Stimulated activated CD8-positive, alpha-beta memory T cell treated with anti-CD3 and anti-CD28 coated beads, Interleukin-4, amount 100 ng/mL, for 48 hours (primary cell): Measurements from ENCODE around the gene PAX5.

Source experiments
- DNase-seq: peaks from one replicate; pipeline ENCODE4 v3.0.0-alpha.2; 2020

PAX5 gene

GRCh38 chr9:36985769-36986467 lies 48.1 kb downstream of the PAX5 start:
- DNase-seq, result no peak

DNA sequence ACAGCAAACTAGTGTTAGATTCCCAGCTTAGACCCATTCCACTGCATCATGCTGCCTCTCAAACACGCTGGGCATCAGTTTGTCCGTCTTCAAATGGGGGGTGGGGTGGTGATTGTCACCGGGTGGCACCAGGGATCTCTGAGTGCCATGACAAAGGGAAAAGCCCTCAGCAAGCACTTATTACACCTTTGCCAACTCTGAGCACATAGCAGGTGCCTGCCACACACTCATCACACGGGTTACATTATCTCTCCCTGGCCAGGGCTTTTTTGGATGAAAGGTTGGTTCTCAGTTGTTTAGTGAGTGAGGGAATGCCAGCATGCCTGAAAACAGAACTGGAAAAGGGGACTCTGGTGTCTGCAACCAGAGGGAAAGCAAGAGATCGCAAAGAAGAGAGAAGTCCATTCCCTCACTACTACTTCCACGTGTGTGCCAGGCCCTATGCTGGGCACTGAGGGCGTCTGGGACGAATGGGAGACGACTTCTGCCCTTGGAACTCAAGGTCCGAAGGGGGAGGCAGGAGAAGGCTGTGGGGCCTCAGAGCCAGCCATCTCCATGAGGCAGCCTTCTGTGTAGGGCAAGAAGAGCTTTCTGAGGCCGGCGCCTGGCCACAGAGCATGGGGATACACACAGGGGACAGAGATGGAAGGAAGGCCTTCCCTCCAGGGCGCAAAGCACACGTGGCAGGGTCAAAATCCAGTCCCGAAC lies 48.9 kb downstream of the PAX5 start:
- DNase-seq, result no peak

- DNase-seq, result no peak
These were observed 53.7 kb downstream of the PAX5 start for GRCh38 chr9:36980148-36980974.

DNA sequence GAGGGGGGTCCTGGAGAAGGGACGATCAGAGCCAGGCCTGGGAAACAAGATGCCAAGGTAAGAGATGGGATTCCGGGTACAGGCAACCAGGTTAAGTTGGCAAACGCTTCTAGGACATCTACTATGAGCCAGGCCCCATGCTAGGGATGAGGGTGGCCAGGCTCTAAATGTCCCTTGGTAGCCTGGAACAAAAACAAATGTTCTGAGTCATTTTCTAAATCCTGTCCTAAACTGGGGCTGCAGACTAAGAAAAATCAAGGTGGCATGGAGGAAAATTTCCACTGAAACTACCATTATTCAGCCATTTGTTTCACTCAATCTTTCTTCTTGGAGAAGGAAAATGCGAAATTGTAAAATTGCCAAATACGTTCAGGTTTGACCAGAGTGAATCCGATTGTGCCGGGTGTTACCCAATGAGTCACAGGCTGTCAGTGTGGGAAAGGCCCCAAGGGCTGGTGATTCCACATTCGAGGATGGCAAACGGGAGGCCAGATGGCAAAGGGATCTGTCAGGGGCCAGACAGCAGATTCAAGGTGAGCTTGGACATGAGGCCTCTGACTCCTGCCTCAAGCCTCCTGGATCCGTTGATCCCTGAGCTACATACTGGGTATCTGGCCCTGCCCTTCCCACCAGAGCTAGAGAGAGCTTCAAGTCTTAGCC lies 57.6 kb downstream of the PAX5 start:
- no peak for DNase-seq

DNA sequence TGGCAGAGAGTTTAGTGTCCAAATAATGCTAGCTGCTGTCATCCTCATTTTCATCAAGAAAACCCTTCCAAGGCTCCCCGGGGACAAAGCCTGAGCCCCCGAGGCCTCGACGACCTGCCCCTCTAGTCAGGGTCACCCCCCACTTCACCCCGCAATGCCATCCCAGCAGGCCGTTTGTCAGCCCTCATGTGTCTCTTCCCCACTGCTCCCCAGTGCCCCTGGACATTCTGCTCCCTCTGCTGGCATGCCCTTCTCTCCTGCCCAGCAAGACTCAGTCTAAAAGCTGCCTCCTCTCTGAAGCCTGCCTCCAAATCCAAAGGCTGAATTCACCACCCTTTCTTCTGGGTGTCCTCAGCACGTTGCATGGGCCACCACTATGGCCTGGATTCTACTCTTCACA lies 59.3 kb downstream of the PAX5 start:
- no peak for DNase-seq

DNA sequence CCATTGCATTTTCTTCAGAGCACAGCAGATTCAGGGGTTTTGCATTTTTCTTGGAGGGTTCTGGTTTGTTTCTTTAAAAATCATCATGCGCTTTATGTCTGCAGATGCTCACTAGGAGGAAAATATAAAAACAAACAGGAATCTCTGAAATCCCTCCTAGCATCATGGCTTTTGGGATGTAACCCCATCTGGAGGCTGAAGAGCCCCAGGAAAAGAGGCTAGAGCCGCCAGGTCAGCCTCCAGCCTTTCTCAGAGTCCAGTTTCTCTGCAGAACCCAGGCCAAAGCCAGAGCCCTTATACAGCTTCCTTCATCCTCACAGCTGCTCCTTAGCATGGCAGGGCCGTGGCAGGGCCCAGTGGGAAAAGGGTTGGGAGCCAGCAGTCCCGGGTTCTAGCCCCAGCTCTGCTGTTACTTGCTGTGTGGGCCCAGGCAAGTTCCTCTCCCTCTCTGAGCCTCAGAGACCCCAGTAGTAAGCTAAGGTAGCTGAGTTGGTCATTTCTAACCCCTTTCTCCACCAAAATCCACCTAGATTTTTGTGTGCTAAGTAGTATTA lies 62.1 kb downstream of the PAX5 start:
- no peak for DNase-seq

DNA sequence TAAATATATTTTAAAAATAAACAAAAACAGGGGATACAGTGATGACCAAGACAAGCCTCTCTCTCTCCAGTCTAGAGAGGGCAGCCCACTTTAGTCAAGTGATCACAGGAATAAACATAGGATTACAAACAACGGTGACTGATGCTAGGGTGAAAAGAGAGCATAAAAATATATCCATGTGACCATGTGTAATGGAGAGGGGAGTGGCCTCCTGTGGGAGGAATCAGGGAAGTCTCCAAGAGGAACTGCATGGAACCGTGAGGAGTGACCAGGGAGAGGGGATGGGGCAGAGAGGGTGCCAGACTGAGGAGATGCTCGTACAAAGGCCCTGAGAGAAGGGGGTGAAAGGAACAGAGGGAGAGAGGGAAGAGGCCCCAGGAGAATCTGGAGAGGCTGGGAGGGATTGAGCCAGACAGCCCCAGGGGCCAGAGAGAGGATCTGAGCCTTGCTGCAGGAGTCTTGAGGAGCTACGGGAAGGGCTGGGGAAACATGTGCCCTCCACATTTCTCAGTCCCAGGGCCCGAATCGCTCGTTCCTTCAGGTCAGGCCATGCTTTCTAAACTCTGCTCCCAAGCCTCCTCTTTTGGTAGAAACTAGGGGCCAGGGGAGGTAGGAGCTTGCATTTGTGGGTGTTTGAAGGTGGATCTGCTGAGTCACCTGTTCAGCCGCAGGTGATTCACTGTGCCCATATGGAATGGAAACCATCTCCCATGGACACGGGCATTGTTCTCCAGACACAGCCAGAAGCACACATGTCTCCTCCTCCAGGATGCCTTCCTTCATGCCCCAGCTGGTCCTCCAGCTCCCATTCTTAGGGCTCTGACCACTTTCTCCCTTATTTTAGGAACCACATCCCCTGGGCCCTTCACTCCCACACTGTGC lies 63.8 kb downstream of the PAX5 start:
- no peak for DNase-seq

DNA sequence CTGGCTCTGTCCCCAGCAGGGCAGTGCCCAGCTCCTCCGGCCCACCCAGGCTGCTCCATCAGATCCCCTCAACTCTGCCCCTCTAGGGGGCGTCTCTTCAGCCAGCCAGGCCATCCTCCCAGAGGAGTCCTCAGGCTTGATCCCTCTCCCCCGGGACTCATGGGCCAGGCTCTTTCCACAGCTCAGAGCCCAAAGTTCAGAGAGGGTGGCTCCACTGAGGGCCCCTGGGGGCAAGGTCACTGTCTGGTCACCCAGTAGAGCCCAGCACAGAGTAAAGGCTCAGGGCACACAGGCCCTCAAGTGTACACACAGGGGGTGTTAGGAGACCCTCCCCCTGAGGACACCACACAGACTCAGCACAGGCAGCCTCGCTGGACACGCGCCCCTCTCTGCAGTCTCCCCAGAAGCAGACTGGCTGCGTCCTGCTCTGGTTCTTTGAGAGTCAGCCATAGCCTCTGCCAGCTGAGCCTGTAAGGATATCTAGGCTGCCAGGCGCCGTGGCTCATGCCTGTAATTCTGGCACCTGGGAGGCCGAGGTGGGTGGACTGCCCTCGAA lies 64.8 kb downstream of the PAX5 start:
- DNase-seq, result no peak

DNA sequence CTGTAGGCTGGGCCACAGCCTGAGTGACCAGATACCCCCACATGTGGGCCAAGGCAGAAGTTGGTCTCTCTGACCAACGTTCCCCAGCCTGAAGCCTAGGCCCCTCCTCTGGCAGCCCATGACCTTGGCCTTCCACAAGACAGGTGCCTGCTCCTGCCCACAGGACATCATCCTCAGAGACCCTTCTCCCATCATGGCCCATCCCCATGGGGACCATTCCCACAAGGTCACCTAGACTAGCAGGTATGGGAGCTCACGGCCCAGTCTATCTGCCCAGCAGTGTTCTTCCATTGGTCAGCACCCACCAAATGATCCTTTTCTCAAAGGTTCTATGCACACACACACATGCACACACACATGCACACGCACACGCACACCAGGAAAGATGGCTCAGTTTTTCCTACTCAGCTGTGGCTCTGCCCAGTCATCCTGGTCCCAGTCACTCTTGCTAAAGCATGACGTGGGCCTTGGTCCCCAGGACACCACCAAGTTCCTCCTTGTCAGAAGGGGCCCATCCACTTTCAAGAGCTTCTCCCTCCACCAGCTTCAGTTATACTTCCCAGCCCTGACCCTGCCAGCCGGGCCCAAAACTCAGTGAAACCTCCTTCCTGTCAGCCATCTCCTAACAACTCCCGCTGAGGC lies 65.4 kb downstream of the PAX5 start:
- no peak for DNase-seq

DNA sequence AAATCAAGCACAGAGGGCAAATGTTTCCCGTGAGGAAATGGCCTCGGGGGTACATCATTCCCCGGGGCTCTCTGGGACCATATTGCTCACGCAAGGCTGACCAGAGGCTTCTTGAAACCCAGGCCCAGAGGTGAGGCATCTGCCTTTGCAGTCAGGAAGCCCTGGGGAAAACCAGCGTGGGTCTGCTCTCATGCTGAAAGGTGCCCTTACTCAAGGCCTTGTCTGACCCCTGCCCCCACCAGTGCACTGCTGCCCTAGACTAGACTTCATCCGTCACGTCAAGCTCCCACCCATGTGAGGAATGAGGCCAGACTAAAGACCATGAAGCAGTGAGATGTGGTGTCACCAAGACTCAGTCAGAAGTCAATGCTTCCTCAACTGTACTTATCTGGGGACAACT lies 66.1 kb downstream of the PAX5 start:
- no peak for DNase-seq

- DNase-seq, result no peak
These were observed 67.5 kb downstream of the PAX5 start for GRCh38 chr9:36966371-36967097.

DNA sequence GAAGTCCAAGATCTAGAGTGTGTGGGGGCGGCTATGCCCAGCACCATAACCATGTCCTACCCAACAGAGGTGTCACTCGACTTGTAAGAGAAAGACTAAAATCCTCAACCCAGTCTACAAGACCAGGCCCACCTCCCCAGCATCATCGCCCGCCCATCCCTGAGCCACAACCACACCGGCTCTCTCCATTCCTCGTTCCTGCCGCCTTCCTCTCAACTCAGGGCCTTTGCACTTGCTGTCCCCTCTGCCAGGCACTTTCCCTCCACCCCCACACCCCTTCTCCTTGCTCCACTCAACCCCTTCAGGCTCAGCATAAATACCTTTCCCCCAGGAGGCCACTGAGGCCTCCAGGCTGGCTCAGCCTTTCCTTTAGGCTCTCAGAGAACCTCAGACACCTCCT lies 69.3 kb downstream of the PAX5 start:
- DNase-seq, result no peak

DNA sequence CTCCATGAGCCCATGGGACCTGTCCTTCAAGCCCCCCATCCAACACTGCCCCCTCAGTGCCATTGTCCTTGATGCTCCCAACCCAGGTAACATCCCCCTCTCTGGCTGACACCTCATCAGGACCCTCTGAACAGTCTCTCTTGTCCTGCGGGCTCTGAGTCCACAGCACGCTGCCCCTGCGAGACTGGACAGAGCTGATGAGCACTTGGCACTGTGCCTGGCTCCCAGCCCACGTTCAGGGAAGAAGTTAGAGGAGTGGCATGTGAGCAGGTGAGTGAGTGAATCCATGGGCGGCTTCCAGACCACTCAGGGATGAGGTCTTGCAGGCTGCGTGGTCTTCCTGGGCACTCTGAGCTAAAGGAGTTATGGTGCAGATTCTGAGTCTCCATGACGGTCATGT lies 70.7 kb downstream of the PAX5 start:
- no peak for DNase-seq

GRCh38 chr9:36962691-36963090 lies 71.4 kb downstream of the PAX5 start:
- no peak for DNase-seq

DNA sequence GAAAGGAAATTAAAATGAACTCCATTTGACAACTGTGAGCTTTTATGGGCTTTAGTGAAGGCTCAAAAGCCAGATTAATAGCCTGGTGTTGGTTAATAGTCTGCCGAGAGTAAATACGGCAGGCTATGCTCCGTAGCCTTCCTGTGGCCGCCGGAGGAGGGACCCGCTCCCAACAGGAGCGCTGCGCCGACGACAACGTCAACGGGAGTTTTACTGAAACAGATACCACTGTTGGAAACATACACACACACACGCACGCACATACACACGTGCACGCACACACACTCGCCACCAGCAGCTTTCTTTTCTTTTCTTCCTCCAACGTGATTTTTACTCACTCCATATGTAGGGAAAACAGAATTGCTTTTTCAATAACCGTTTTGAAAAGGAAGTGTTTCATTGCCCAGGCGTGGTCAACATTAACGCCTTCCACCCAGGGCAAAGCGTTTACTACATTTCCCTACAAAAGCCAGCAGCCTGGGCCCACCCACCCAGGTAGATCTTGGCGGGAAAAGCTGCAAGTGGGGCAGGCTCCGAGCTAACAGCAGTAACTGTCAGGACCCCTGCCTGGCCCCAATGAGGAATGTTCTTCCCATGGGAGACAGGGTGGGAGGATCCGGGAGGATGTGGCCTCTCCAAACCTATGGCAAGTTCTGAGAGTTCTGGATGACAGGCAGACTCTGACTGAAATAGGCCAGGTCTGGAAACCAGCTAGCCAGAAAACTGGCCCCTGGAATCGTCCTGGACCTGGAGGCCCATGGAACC lies 72.3 kb downstream of the PAX5 start:
- DNase-seq, result no peak

GRCh38 chr9:36961051-36961450 lies 73.0 kb downstream of the PAX5 start:
- DNase-seq, result no peak

- no peak for DNase-seq
These were observed 73.5 kb downstream of the PAX5 start for GRCh38 chr9:36960575-36960955.

- no peak for DNase-seq
These were observed 74.1 kb downstream of the PAX5 start for GRCh38 chr9:36959681-36960574.

- no peak for DNase-seq
These were observed 77.2 kb downstream of the PAX5 start for GRCh38 chr9:36956908-36957307.
